Measurements from ENCODE around the gene RAP2C.

The RAP2C gene

DNA sequence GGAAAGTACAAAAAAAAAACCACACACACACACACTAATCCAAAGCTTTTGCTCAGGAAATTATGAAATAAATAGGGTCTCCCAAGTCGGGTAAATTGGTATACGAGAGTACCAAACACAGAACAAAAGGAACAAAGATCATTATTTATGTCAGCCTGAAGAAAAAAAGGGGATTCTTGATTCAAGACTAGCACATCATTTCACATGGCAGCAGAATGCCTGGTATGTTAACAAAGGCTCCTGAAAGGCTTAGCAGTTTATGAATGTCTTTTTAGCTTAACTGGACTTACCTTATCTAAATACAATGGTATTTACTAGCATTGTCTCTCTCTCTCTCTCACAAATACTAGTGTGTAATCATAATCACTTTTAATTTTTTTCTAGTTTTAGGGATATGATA, 11.3 kb downstream of the RAP2C start:
- TF ChIP-seq ZNF565 (CRISPR knock-in tag; conservative IDR thresholded peaks at IDR 0.05; ENCODE audit: low read depth) (no peak), ZNF70 (CRISPR knock-in tag; IDR thresholded peaks at IDR 0.05) (no peak), CSDC2 (CRISPR knock-in tag; IDR thresholded peaks at IDR 0.05) (no peak), ARNTL (CRISPR knock-in tag; IDR thresholded peaks at IDR 0.05; ENCODE audit: borderline replicate concordance, low read depth) (no peak), RARB (CRISPR knock-in tag; IDR thresholded peaks at IDR 0.05) (no peak), ZFP30 (CRISPR knock-in tag; IDR thresholded peaks at IDR 0.05) (no peak), ESRRG (CRISPR knock-in tag; IDR thresholded peaks at IDR 0.05) (no peak), TCF4 (CRISPR knock-in tag; IDR thresholded peaks at IDR 0.05; ENCODE audit: borderline replicate concordance) (no peak), ZFP3 (CRISPR knock-in tag; IDR thresholded peaks at IDR 0.05) (no peak), GLIS3 (CRISPR knock-in tag; IDR thresholded peaks at IDR 0.05) (no peak), TOX (CRISPR knock-in tag; IDR thresholded peaks at IDR 0.05; ENCODE audit: borderline replicate concordance) (no peak), ZNF8 (CRISPR knock-in tag; IDR thresholded peaks at IDR 0.05) (no peak), SNAI2 (CRISPR knock-in tag; IDR thresholded peaks at IDR 0.05) (no peak)
- TF ChIP-seq, protein P1, sequence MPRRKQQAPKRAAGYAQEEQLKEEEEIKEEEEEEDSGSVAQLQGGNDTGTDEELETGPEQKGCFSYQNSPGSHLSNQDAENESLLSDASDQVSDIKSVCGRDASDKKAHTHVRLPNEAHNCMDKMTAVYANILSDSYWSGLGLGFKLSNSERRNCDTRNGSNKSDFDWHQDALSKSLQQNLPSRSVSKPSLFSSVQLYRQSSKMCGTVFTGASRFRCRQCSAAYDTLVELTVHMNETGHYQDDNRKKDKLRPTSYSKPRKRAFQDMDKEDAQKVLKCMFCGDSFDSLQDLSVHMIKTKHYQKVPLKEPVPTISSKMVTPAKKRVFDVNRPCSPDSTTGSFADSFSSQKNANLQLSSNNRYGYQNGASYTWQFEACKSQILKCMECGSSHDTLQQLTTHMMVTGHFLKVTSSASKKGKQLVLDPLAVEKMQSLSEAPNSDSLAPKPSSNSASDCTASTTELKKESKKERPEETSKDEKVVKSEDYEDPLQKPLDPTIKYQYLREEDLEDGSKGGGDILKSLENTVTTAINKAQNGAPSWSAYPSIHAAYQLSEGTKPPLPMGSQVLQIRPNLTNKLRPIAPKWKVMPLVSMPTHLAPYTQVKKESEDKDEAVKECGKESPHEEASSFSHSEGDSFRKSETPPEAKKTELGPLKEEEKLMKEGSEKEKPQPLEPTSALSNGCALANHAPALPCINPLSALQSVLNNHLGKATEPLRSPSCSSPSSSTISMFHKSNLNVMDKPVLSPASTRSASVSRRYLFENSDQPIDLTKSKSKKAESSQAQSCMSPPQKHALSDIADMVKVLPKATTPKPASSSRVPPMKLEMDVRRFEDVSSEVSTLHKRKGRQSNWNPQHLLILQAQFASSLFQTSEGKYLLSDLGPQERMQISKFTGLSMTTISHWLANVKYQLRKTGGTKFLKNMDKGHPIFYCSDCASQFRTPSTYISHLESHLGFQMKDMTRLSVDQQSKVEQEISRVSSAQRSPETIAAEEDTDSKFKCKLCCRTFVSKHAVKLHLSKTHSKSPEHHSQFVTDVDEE (CRISPR knock-in tag; IDR thresholded peaks at IDR 0.05): no peak
- TF ChIP-seq, protein P2, sequence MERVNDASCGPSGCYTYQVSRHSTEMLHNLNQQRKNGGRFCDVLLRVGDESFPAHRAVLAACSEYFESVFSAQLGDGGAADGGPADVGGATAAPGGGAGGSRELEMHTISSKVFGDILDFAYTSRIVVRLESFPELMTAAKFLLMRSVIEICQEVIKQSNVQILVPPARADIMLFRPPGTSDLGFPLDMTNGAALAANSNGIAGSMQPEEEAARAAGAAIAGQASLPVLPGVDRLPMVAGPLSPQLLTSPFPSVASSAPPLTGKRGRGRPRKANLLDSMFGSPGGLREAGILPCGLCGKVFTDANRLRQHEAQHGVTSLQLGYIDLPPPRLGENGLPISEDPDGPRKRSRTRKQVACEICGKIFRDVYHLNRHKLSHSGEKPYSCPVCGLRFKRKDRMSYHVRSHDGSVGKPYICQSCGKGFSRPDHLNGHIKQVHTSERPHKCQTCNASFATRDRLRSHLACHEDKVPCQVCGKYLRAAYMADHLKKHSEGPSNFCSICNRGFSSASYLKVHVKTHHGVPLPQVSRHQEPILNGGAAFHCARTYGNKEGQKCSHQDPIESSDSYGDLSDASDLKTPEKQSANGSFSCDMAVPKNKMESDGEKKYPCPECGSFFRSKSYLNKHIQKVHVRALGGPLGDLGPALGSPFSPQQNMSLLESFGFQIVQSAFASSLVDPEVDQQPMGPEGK (CRISPR knock-in tag; IDR thresholded peaks at IDR 0.05; ENCODE audit: borderline replicate concordance): no peak
- no peak for ATAC-seq

DNA sequence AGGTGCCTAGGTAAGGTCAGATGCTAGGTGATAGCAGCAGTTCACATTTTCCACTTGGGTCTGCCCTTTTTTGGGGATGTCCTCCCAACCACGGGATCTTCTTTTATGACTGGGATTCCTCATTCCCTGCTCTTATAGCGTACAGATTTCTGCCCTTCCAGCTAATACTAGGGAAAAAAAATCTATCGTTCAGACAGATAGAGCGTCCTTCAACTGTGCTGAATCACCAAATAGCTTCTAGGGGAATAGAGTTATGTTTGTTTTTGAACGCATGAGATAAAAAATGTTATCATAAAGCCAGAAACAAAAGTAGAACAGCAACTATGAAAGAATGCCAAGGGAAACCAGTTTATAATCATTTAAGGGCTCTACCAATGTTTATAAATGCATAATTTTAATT, 13.0 kb downstream of the RAP2C start:
- TF ChIP-seq ZFP30 (CRISPR knock-in tag; IDR thresholded peaks at IDR 0.05) (no peak), ARNTL (CRISPR knock-in tag; IDR thresholded peaks at IDR 0.05; ENCODE audit: borderline replicate concordance, low read depth) (no peak), ZC3H10 (CRISPR knock-in tag; IDR thresholded peaks at IDR 0.05) (no peak), TCF4 (CRISPR knock-in tag; IDR thresholded peaks at IDR 0.05; ENCODE audit: borderline replicate concordance) (no peak), ZNF70 (CRISPR knock-in tag; IDR thresholded peaks at IDR 0.05) (no peak), GLIS3 (CRISPR knock-in tag; IDR thresholded peaks at IDR 0.05) (no peak), ZNF8 (CRISPR knock-in tag; IDR thresholded peaks at IDR 0.05) (no peak), SNAI2 (CRISPR knock-in tag; IDR thresholded peaks at IDR 0.05) (no peak), ZFP3 (CRISPR knock-in tag; IDR thresholded peaks at IDR 0.05) (no peak), TOX (CRISPR knock-in tag; IDR thresholded peaks at IDR 0.05; ENCODE audit: borderline replicate concordance) (no peak), PPARA (CRISPR knock-in tag; IDR thresholded peaks at IDR 0.05; ENCODE audit: borderline replicate concordance) (no peak), BACH2 (CRISPR knock-in tag; IDR thresholded peaks at IDR 0.05; ENCODE audit: borderline replicate concordance) (no peak), ISL1 (CRISPR knock-in tag; IDR thresholded peaks at IDR 0.05) (no peak)
- TF ChIP-seq, protein P3, sequence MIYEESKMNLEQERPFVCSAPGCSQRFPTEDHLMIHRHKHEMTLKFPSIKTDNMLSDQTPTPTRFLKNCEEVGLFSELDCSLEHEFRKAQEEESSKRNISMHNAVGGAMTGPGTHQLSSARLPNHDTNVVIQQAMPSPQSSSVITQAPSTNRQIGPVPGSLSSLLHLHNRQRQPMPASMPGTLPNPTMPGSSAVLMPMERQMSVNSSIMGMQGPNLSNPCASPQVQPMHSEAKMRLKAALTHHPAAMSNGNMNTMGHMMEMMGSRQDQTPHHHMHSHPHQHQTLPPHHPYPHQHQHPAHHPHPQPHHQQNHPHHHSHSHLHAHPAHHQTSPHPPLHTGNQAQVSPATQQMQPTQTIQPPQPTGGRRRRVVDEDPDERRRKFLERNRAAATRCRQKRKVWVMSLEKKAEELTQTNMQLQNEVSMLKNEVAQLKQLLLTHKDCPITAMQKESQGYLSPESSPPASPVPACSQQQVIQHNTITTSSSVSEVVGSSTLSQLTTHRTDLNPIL (CRISPR knock-in tag; IDR thresholded peaks at IDR 0.05; ENCODE audit: low read depth): no peak
- TF ChIP-seq, protein P4, sequence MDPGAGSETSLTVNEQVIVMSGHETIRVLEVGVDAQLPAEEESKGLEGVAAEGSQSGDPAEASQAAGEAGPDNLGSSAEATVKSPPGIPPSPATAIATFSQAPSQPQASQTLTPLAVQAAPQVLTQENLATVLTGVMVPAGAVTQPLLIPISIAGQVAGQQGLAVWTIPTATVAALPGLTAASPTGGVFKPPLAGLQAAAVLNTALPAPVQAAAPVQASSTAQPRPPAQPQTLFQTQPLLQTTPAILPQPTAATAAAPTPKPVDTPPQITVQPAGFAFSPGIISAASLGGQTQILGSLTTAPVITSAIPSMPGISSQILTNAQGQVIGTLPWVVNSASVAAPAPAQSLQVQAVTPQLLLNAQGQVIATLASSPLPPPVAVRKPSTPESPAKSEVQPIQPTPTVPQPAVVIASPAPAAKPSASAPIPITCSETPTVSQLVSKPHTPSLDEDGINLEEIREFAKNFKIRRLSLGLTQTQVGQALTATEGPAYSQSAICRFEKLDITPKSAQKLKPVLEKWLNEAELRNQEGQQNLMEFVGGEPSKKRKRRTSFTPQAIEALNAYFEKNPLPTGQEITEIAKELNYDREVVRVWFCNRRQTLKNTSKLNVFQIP (CRISPR knock-in tag; IDR thresholded peaks at IDR 0.05; ENCODE audit: borderline replicate concordance, low read depth): no peak
- TF ChIP-seq, protein P5, sequence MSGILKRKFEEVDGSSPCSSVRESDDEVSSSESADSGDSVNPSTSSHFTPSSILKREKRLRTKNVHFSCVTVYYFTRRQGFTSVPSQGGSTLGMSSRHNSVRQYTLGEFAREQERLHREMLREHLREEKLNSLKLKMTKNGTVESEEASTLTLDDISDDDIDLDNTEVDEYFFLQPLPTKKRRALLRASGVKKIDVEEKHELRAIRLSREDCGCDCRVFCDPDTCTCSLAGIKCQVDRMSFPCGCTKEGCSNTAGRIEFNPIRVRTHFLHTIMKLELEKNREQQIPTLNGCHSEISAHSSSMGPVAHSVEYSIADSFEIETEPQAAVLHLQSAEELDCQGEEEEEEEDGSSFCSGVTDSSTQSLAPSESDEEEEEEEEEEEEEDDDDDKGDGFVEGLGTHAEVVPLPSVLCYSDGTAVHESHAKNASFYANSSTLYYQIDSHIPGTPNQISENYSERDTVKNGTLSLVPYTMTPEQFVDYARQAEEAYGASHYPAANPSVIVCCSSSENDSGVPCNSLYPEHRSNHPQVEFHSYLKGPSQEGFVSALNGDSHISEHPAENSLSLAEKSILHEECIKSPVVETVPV (CRISPR knock-in tag; IDR thresholded peaks at IDR 0.05): no peak
- ATAC-seq: no peak

DNA sequence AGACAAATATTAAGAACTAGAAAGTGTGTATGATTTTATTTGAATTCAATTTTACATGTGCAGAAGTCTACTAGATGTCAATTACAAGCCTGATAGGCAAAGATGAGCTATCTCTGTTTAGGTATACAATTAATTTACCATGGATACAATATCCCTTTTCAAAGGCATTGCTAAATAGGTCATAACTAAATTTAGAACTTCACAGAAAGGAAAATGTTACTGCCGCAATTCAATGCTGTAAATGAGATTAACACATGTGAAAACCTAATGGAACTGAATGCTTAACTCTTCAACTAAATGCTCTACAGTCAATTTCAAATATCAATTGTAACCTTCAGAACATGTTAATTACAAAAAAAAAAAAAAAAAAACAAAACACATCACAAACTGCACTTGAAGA, 14.6 kb downstream of the RAP2C start:
- no peak for ATAC-seq
- no peak for TF ChIP-seq ZFP3 (CRISPR knock-in tag; IDR thresholded peaks at IDR 0.05)
- TF ChIP-seq TOX (CRISPR knock-in tag; IDR thresholded peaks at IDR 0.05; ENCODE audit: borderline replicate concordance): no peak
- TF ChIP-seq ZFP30 (CRISPR knock-in tag; IDR thresholded peaks at IDR 0.05): no peak
- TF ChIP-seq, protein P4 (CRISPR knock-in tag; IDR thresholded peaks at IDR 0.05; ENCODE audit: borderline replicate concordance, low read depth): no peak
- no peak for TF ChIP-seq RARB (CRISPR knock-in tag; IDR thresholded peaks at IDR 0.05)
- no peak for TF ChIP-seq ZNF70 (CRISPR knock-in tag; IDR thresholded peaks at IDR 0.05)
- no peak for TF ChIP-seq ZC3H10 (CRISPR knock-in tag; IDR thresholded peaks at IDR 0.05)
- no peak for TF ChIP-seq CSDC2 (CRISPR knock-in tag; IDR thresholded peaks at IDR 0.05)
- TF ChIP-seq GLIS3 (CRISPR knock-in tag; IDR thresholded peaks at IDR 0.05): no peak
- TF ChIP-seq BACH2 (CRISPR knock-in tag; IDR thresholded peaks at IDR 0.05; ENCODE audit: borderline replicate concordance): no peak
- no peak for TF ChIP-seq ZNF8 (CRISPR knock-in tag; IDR thresholded peaks at IDR 0.05)
- TF ChIP-seq, protein P2 (CRISPR knock-in tag; IDR thresholded peaks at IDR 0.05; ENCODE audit: borderline replicate concordance): no peak
- no peak for TF ChIP-seq SNAI2 (CRISPR knock-in tag; IDR thresholded peaks at IDR 0.05)
